GM12878 (cell line): ENCODE results near the gene BRINP3. TPM values are rescaled to one million over a fixed set of nuclear protein-coding genes. Genes with fewer than 3 reads are reported as not detected.

Experiments
- ATAC-seq: fragments of 200-7000 bp; cut with Tn5 transposase; 3 replicates; pipeline ENCODE4 v1.9.1; 2020; ENCODE audit warnings: mild to moderate bottlenecking, moderate library complexity
- BruUV-seq: library from RNA; stranded (reverse); fragments of 400-500 nt; replicated peaks from 2 replicates; lab custom pipeline; 2021; lab: Mats Ljungman, UMichigan
- CTCF ChIA-PET: fragments of 300-600 bp; sonication (Branson Sonifier 250); formaldehyde crosslinking; extraction: SDS; loops from one replicate; lab custom pipeline; 2021; ENCODE audit warnings: inconsistent platforms; lab: Yijun Ruan, JAX
- POLR2A ChIA-PET: fragments of 350-600 bp; formaldehyde crosslinking; extraction: SDS; loops from one replicate; lab custom pipeline; 2021; ENCODE audit warnings: inconsistent platforms; lab: Charles Lee
- RAD21 ChIA-PET: fragments of 300-600 bp; sonication (Branson Sonifier 250); formaldehyde crosslinking; loops from one replicate; lab custom pipeline; 2023; ENCODE audit warnings: antibody characterized with exemption; ENCODE audit not compliant: unreplicated experiment; lab: Charles Lee
- SMC1A ChIA-PET: fragments of 300-600 bp; sonication (Branson Sonifier 250); formaldehyde crosslinking; loops from one replicate; lab custom pipeline; 2023; ENCODE audit not compliant: unreplicated experiment, uncharacterized antibody; lab: Charles Lee
- DNase-seq: peaks from one replicate; pipeline ENCODE4 v3.0.0-alpha.2; 2011; ENCODE audit warnings: low read depth, low spot score
- FAIRE-seq: peaks from 3 replicates; lab custom pipeline; 2011; peaks lifted over from hg19 to GRCh38; lab: Jason Lieb, UNC
- H2AFZ ChIP-seq: 2 replicates; pipeline ENCODE4 v1.6.0; 2011; ENCODE audit warnings: low read depth, low read length, control low read depth; ENCODE audit not compliant: control insufficient read depth
- H3K27ac ChIP-seq: 2 replicates; pipeline ENCODE4 v1.5.1; 2011; ENCODE audit warnings: control low read depth; ENCODE audit not compliant: control insufficient read depth, insufficient read depth
- H3K27me3 ChIP-seq, 2 experiments: replicated peaks in 1 of 2; 2 replicates each; pipeline versions ENCODE4 v1.6.0 to v1.6.1; 2011; ENCODE audit warnings: low read length in 1 of 2; ENCODE audit not compliant: control insufficient read depth in 2 of 2, insufficient read depth in 2 of 2
- H3K36me3 ChIP-seq, 2 experiments: 2 replicates each; pipeline ENCODE4 v1.5.1; 2011; ENCODE audit warnings: low read length in 1 of 2; ENCODE audit not compliant: control insufficient read depth in 2 of 2, insufficient read depth in 2 of 2
- H3K4me1 ChIP-seq: 2 replicates; pipeline ENCODE4 v1.6.1; 2011; ENCODE audit warnings: mild to moderate bottlenecking, low read length, moderate library complexity, mixed read lengths; ENCODE audit not compliant: control insufficient read depth, insufficient read depth
- H3K4me2 ChIP-seq: 2 replicates; pipeline ENCODE4 v1.6.0; 2011; ENCODE audit warnings: control low read depth; ENCODE audit not compliant: control insufficient read depth, insufficient read depth
- H3K4me3 ChIP-seq: fragments of 200-600 bp; sonication (generic); 2 replicates; pipeline ENCODE4 v1.5.1; 2016
- H3K79me2 ChIP-seq: 2 replicates; pipeline ENCODE4 v1.6.0; 2011; ENCODE audit warnings: low read length; ENCODE audit not compliant: control insufficient read depth, insufficient read depth
- H3K9ac ChIP-seq: 2 replicates; pipeline ENCODE4 v1.8.0; 2011; ENCODE audit warnings: low read length, control low read depth, mixed read lengths; ENCODE audit not compliant: control insufficient read depth, insufficient read depth
- H3K9me3 ChIP-seq: replicated peaks from 3 replicates; pipeline ENCODE4 v1.5.1; 2011; ENCODE audit warnings: mild to moderate bottlenecking, low read length; ENCODE audit not compliant: control insufficient read depth, insufficient read depth
- H4K20me1 ChIP-seq: 2 replicates; pipeline ENCODE4 v1.6.0; 2011; ENCODE audit not compliant: control insufficient read depth, insufficient read depth
- KAT2A ChIP-seq: conservative IDR thresholded peaks from 2 replicates; pipeline ENCODE4 v1.6.1; 2011; ENCODE audit warnings: low read depth, low read length; ENCODE audit not compliant: control insufficient read depth
- NFYB ChIP-seq: IDR thresholded peaks from 2 replicates; pipeline ENCODE4 v1.6.1; 2011; ENCODE audit warnings: low read depth, mild to moderate bottlenecking, low read length, improper control_type of control experiment, moderate library complexity; ENCODE audit not compliant: insufficient read depth
- TAF1 ChIP-seq: IDR thresholded peaks from 2 replicates; pipeline ENCODE4 v1.6.1; 2011; ENCODE audit warnings: mild to moderate bottlenecking, low read depth, low read length, borderline replicate concordance
- WGBS: methylation state at CpG from one replicate; pipeline ENCODE4 v1.1.6; 2016; ENCODE audit warnings: low lambda C conversion rate; ENCODE audit not compliant: insufficient replicate concordance, insufficient coverage; ENCODE audit errors: missing lambda C conversion rate; 5-methylcytosine and 5-hydroxymethylcytosine counted together
- in situ Hi-C: fragments of 300-500 bp; cut with MboI; formaldehyde crosslinking; loops from 9 replicates; pipeline ENCODE4 v1.14.3; 2018; ENCODE audit warnings: mixed read lengths
- intact Hi-C: fragments of 100-400 bp; cut with micrococcal nuclease; formaldehyde crosslinking; loops from one replicate; pipeline ENCODE4 v1.14.2; 2022; ENCODE audit not compliant: unreplicated experiment
- polyA plus RNA-seq, 11 experiments: library from polyadenylated mRNA; depleted of rRNA in 4 of 11; unstranded in 6 of 11; stranded (reverse) in 5 of 11; fragments of >200 nt; fragmentation: Nextera tagmentation in 4 of 11; fragmentation: Illumina TruSeq in 1 of 11; extraction: Ambion mirVana in 4 of 11; extraction: Trizol in 1 of 11; gene quantifications; 1 replicate in 1 of 11; 2 replicates in 10 of 11; pipeline versions ENCODE4 v1.2.1 to v1.2.3, GENCODE V29; 2011 to 2016; ENCODE audit warnings: inconsistent platforms in 2 of 11, missing spikeins in 2 of 11, low read depth in 1 of 11
- total RNA-seq, 4 experiments: library from RNA; depleted of rRNA in 3 of 4; stranded (reverse); fragments of >200 nt in 3 of 4; fragmentation: Illumina TruSeq in 1 of 4; extraction: Trizol in 1 of 4; gene quantifications; 2 replicates each; pipeline versions ENCODE4 v1.2.1 to v1.2.3, GENCODE V29; 2013 to 2021

BRINP3 gene
- total and polyA plus RNA-seq, 10 of the 15 experiments (the other 5 are each of a cell fraction or from before 2014, with no cell fraction given): under 0.01 TPM; not detected in 9

GRCh38 chr1:190170321-190170720 lies 307.3 kb downstream of the BRINP3 start:
- in situ Hi-C loops: no loop called here
- POLR2A ChIA-PET: no interaction called here
- no peak overlapping the region for H3K4me3 ChIP-seq
- H3K9me3 ChIP-seq: no peaks in the 10 kb centered on the region
- no peaks in the 10 kb centered on the region for H4K20me1 ChIP-seq
- H3K36me3 ChIP-seq: no peaks in the 10 kb centered on the region
- no peak overlapping the region for H3K4me2 ChIP-seq
- no peak for ATAC-seq
- no peak for DNase-seq
- RAD21 ChIA-PET: no interaction called here
- BruUV-seq: no TSS peak
- FAIRE-seq: no peak
- TF ChIP-seq KAT2A: no peak
- TF ChIP-seq, all 136 proteins: peak for 0
- intact Hi-C loops: no loop called here
- ChIA-PET CTCF (no interaction called here), SMC1A (no interaction called here)
- Histone ChIP-seq H3K27me3 (no peaks in the 10 kb centered on the region), H3K9ac (no peak overlapping the region), H3K79me2 (no peaks in the 10 kb centered on the region), H2AFZ (no peak overlapping the region), H3K4me1 (no peaks in the 10 kb centered on the region), H3K27ac (no peak overlapping the region)
- whole genome bisulfite sequencing: 19% methylated on average over 3 of the region's 3 CpGs

GRCh38 chr1:190169311-190170067 lies 308.2 kb downstream of the BRINP3 start:
- no peaks in the 10 kb centered on the region for H3K27me3 ChIP-seq
- H3K4me1 ChIP-seq: no peaks in the 10 kb centered on the region
- H3K4me2 ChIP-seq: no peak overlapping the region
- POLR2A ChIA-PET: no interaction called here
- intact Hi-C loops: no loop called here
- WGBS: 13% methylated on average over 3 of the region's 3 CpGs
- H2AFZ ChIP-seq: no peak overlapping the region
- no peaks in the 10 kb centered on the region for H4K20me1 ChIP-seq
- TF ChIP-seq TAF1 (no peak), NFYB (no peak)
- RAD21 ChIA-PET: no interaction called here
- no peak for FAIRE-seq
- no peak overlapping the region for H3K9ac ChIP-seq
- no peak for DNase-seq
- no peak overlapping the region for H3K27ac ChIP-seq
- H3K79me2 ChIP-seq: no peaks in the 10 kb centered on the region
- CTCF ChIA-PET: no interaction called here
- ATAC-seq: no peak
- SMC1A ChIA-PET: no interaction called here
- no TSS peak for BruUV-seq
- in situ Hi-C loops: no loop called here
- H3K9me3 ChIP-seq: no peaks in the 10 kb centered on the region
- H3K36me3 ChIP-seq: no peaks in the 10 kb centered on the region
- H3K4me3 ChIP-seq: no peak overlapping the region
